SU-DHL-6 (cell line): ENCODE data around the gene MOB3B.

ENCODE experiments used
- EZH2phosphoT487 ChIP-seq: fragments of 200-600 bp; sonication (generic), shearing (Covaris generic); conservative IDR thresholded peaks from 2 replicates; pipeline ENCODE4 v1.6.1; 2018; ENCODE audit warnings: mild to moderate bottlenecking, antibody characterized with exemption, low read length, moderate library complexity, mixed read lengths
- TF ChIP-seq, protein P1 (sequence below): fragments of 200-600 bp; sonication (generic); IDR thresholded peaks from one replicate; pipeline ENCODE4 v1.5.1; 2017; ENCODE audit warnings: antibody characterized with exemption, mild to moderate bottlenecking, low read length, moderate library complexity; ENCODE audit not compliant: insufficient read depth, poor library complexity, severe bottlenecking

- TF ChIP-seq, protein P1, sequence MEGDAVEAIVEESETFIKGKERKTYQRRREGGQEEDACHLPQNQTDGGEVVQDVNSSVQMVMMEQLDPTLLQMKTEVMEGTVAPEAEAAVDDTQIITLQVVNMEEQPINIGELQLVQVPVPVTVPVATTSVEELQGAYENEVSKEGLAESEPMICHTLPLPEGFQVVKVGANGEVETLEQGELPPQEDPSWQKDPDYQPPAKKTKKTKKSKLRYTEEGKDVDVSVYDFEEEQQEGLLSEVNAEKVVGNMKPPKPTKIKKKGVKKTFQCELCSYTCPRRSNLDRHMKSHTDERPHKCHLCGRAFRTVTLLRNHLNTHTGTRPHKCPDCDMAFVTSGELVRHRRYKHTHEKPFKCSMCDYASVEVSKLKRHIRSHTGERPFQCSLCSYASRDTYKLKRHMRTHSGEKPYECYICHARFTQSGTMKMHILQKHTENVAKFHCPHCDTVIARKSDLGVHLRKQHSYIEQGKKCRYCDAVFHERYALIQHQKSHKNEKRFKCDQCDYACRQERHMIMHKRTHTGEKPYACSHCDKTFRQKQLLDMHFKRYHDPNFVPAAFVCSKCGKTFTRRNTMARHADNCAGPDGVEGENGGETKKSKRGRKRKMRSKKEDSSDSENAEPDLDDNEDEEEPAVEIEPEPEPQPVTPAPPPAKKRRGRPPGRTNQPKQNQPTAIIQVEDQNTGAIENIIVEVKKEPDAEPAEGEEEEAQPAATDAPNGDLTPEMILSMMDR = no peak
- TF ChIP-seq EZH2phosphoT487 = no peak
These were observed 61.6 kb downstream of the MOB3B start for GRCh38 chr9:27468000-27468399.
